ENCODE measurements around the gene AACS.

AACS gene

GRCh38 chr12:125065021-125065918, at the start of gene AACS:
Gene AACS, plus strand, starts transcription at chr12:125065435. Its CDS starts 150 bp downstream, at chr12:125065585.
- Mint-ChIP-seq H3K9me3 (peaks cover 28% of the 10 kb centered on the region), H3K4me3 (peak within 1 kb of the TSS; percentile 87), H3K4me1 (peaks cover 37% of the 10 kb centered on the region), H3K36me3 (ENCODE audit: low read depth) (peaks cover 7% of the 10 kb centered on the region), H3K27me3 (ENCODE audit: low read depth, poor library complexity) (peaks cover 10% of the 10 kb centered on the region), H3K27ac (no peak within 1 kb of the TSS)
- TF ChIP-seq, protein P1, sequence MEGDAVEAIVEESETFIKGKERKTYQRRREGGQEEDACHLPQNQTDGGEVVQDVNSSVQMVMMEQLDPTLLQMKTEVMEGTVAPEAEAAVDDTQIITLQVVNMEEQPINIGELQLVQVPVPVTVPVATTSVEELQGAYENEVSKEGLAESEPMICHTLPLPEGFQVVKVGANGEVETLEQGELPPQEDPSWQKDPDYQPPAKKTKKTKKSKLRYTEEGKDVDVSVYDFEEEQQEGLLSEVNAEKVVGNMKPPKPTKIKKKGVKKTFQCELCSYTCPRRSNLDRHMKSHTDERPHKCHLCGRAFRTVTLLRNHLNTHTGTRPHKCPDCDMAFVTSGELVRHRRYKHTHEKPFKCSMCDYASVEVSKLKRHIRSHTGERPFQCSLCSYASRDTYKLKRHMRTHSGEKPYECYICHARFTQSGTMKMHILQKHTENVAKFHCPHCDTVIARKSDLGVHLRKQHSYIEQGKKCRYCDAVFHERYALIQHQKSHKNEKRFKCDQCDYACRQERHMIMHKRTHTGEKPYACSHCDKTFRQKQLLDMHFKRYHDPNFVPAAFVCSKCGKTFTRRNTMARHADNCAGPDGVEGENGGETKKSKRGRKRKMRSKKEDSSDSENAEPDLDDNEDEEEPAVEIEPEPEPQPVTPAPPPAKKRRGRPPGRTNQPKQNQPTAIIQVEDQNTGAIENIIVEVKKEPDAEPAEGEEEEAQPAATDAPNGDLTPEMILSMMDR (IDR thresholded peaks at IDR 0.05) = no peak
- peak; percentile 91 for DNase-seq

GRCh38 chr12:125015680-125016310, 49.4 kb upstream of the AACS start:
- Mint-ChIP-seq H3K27me3 (ENCODE audit: low read depth, poor library complexity) (no peaks in the 10 kb centered on the region), H3K4me1 (no peaks in the 10 kb centered on the region), H3K9me3 (no peaks in the 10 kb centered on the region), H3K36me3 (ENCODE audit: low read depth) (peaks cover 39% of the 10 kb centered on the region), H3K27ac (no peak overlapping the region), H3K4me3 (no peak overlapping the region)
- DNase-seq = no peak
- TF ChIP-seq, protein P1 (IDR thresholded peaks at IDR 0.05) = no peak

DNA sequence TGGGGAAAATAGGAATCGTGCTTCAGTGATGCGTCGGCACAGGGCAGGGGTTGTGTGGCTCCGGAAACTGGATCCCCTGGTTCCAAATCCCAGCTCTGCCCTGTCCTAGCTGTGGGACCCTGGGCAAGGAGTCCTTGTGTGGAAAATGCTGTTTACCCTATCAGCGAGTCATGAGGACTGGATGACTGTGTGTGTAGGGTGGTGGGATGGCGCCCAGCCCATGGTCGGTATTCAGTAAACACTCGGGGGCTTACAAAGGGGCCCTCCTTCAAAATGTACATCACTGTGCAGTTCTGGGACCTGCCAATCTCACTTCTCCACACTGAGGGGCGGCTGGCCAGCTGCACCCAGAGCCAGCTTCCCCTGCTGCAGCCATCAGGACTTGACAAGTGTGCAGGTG, 47.4 kb upstream of the AACS start:
- H3K9me3 Mint-ChIP-seq = peaks cover 2% of the 10 kb centered on the region
- no peak overlapping the region for H3K27ac Mint-ChIP-seq
- TF ChIP-seq, protein P1 (IDR thresholded peaks at IDR 0.05) = no peak
- H3K4me1 Mint-ChIP-seq = no peaks in the 10 kb centered on the region
- DNase-seq = no peak
- peaks cover 53% of the 10 kb centered on the region for H3K36me3 Mint-ChIP-seq (ENCODE audit: low read depth)
- H3K4me3 Mint-ChIP-seq = no peak overlapping the region
- H3K27me3 Mint-ChIP-seq (ENCODE audit: low read depth, poor library complexity) = no peaks in the 10 kb centered on the region

DNA sequence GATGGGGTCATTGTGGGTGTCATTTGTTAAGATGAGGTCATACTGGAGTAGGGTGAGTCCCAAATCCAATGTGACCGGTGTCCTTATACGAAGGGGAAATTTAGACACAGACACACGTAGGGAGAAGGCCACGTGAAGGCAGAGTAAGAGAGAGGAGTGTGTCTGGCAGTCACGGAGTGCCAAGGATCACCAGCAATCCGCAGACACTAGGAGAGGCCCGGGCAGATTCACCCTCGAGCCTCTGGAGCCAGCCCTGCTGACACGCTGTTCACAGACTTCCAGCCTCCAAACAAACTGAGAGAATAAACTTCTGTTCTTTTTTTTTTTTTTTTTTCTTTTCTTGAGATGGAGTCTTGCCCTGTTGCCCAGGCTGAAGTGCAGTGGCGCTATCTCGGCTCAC, 46.9 kb upstream of the AACS start:
- Mint-ChIP-seq H3K36me3 (ENCODE audit: low read depth) (peaks cover 59% of the 10 kb centered on the region), H3K4me3 (no peak overlapping the region), H3K9me3 (peaks cover 6% of the 10 kb centered on the region), H3K27me3 (ENCODE audit: low read depth, poor library complexity) (no peaks in the 10 kb centered on the region), H3K27ac (no peak overlapping the region), H3K4me1 (no peaks in the 10 kb centered on the region)
- no peak for DNase-seq
- TF ChIP-seq, protein P1 (IDR thresholded peaks at IDR 0.05) = no peak

- DNase-seq = no peak
Observed at GRCh38 chr12:125021096-125021495, 44.1 kb upstream of the AACS start.

More at GRCh38 chr12:125021096-125021495, 44.1 kb upstream of the AACS start:
- Mint-ChIP-seq H3K36me3 (ENCODE audit: low read depth) (peaks cover 62% of the 10 kb centered on the region), H3K4me3 (no peak overlapping the region), H3K9me3 (peaks cover 6% of the 10 kb centered on the region), H3K27ac (peak overlapping the region; percentile 68), H3K4me1 (peaks cover 5% of the 10 kb centered on the region), H3K27me3 (ENCODE audit: low read depth, poor library complexity) (no peaks in the 10 kb centered on the region)
- TF ChIP-seq, protein P1 (IDR thresholded peaks at IDR 0.05) = no peak

Measured in nephron progenitor cell (in vitro differentiated cells).